SK-N-SH treated with all-trans-retinoic acid at 6 μM for 48 hours (cell line): ENCODE data around the gene PPP1CA.

Experiments used
- ATAC-seq: fragments of 200-7000 bp; cut with Tn5 transposase; 3 replicates; pipeline ENCODE4 v1.9.1; 2020; ENCODE audit warnings: mild to moderate bottlenecking, moderate library complexity
- ARNTL ChIP-seq: fragments of 450-650 bp; formaldehyde crosslinking; IDR thresholded peaks from 2 replicates; pipeline ENCODE4 v1.5.0; 2020; ENCODE audit warnings: low read depth, mild to moderate bottlenecking, moderate library complexity, borderline replicate concordance
- BACH2 ChIP-seq: fragments of 250-450 bp; sonication (Bioruptor Pico); IDR thresholded peaks from 2 replicates; pipeline ENCODE4 v1.9.0; 2021; ENCODE audit warnings: mild to moderate bottlenecking, borderline replicate concordance
- CREB5 ChIP-seq: fragments of 250-450 bp; sonication (Bioruptor Pico); IDR thresholded peaks from 2 replicates; pipeline ENCODE4 v1.5.1; 2020; ENCODE audit warnings: low read depth, mild to moderate bottlenecking, moderate library complexity
- CSDC2 ChIP-seq: fragments of 250-450 bp; sonication (Bioruptor Pico); IDR thresholded peaks from 2 replicates; pipeline ENCODE4 v1.5.0; 2020; ENCODE audit warnings: mild to moderate bottlenecking, moderate library complexity
- CSRNP3 ChIP-seq: fragments of 250-450 bp; sonication (Bioruptor Pico); IDR thresholded peaks from 2 replicates; pipeline ENCODE4 v1.5.1; 2021; ENCODE audit warnings: mild to moderate bottlenecking, moderate library complexity
- ESRRG ChIP-seq: fragments of 250-450 bp; sonication (Bioruptor Pico); IDR thresholded peaks from 2 replicates; pipeline ENCODE4 v1.6.1; 2021; ENCODE audit warnings: mild to moderate bottlenecking
- ISL1 ChIP-seq: fragments of 250-450 bp; sonication (Bioruptor Pico); IDR thresholded peaks from 2 replicates; pipeline ENCODE4 v2.1.2; 2022; ENCODE audit warnings: mild to moderate bottlenecking, moderate library complexity
- OSR1 ChIP-seq: fragments of 250-450 bp; sonication (Bioruptor Pico); IDR thresholded peaks from 2 replicates; pipeline ENCODE4 v1.8.0; 2022; ENCODE audit warnings: moderate library complexity, mild to moderate bottlenecking, inconsistent platforms
- PATZ1 ChIP-seq: fragments of 250-450 bp; sonication (Bioruptor Pico); IDR thresholded peaks from 2 replicates; pipeline ENCODE4 v1.8.0; 2020; ENCODE audit warnings: mild to moderate bottlenecking, moderate library complexity, borderline replicate concordance
- POU6F1 ChIP-seq: fragments of 250-450 bp; sonication (Bioruptor Pico); IDR thresholded peaks from 2 replicates; pipeline ENCODE4 v1.8.0; 2021; ENCODE audit warnings: low read depth, mild to moderate bottlenecking, moderate library complexity, borderline replicate concordance
- PPARA ChIP-seq: fragments of 250-450 bp; sonication (Bioruptor Pico); IDR thresholded peaks from 2 replicates; pipeline ENCODE4 v1.5.0; 2020; ENCODE audit warnings: mild to moderate bottlenecking, borderline replicate concordance
- RARB ChIP-seq: fragments of 250-450 bp; sonication (Bioruptor Pico); IDR thresholded peaks from 2 replicates; pipeline ENCODE4 v1.8.0; 2021; ENCODE audit warnings: mild to moderate bottlenecking, moderate library complexity
- SNAI2 ChIP-seq: fragments of 250-450 bp; sonication (Bioruptor Pico); IDR thresholded peaks from 2 replicates; pipeline ENCODE4 v1.5.0; 2020; ENCODE audit warnings: mild to moderate bottlenecking, moderate library complexity
- TCF4 ChIP-seq: fragments of 250-450 bp; sonication (Bioruptor Pico); IDR thresholded peaks from 2 replicates; pipeline ENCODE4 v1.8.0; 2021; ENCODE audit warnings: mild to moderate bottlenecking, moderate library complexity, borderline replicate concordance
- TSHZ2 ChIP-seq: fragments of 250-450 bp; sonication (Bioruptor Pico); IDR thresholded peaks from 2 replicates; pipeline ENCODE4 v1.5.0; 2020; ENCODE audit warnings: mild to moderate bottlenecking, moderate library complexity
- ZC3H10 ChIP-seq: fragments of 250-450 bp; sonication (Bioruptor Pico); IDR thresholded peaks from 2 replicates; pipeline ENCODE4 v1.5.1; 2021; ENCODE audit warnings: mild to moderate bottlenecking, moderate library complexity
- ZFP3 ChIP-seq: fragments of 250-450 bp; sonication (Bioruptor Pico); IDR thresholded peaks from 2 replicates; pipeline ENCODE4 v1.5.0; 2020; ENCODE audit warnings: mild to moderate bottlenecking, moderate library complexity
- ZFP30 ChIP-seq: fragments of 450-650 bp; formaldehyde crosslinking; IDR thresholded peaks from 2 replicates; pipeline ENCODE4 v1.5.0; 2022; ENCODE audit warnings: mild to moderate bottlenecking, moderate library complexity
- ZNF565 ChIP-seq: fragments of 450-650 bp; formaldehyde crosslinking; conservative IDR thresholded peaks from 2 replicates; pipeline ENCODE4 v1.5.0; 2020; ENCODE audit warnings: low read depth, mild to moderate bottlenecking, moderate library complexity
- ZNF70 ChIP-seq: fragments of 450-650 bp; formaldehyde crosslinking; IDR thresholded peaks from 2 replicates; pipeline ENCODE4 v1.5.0; 2020; ENCODE audit warnings: mild to moderate bottlenecking, moderate library complexity
- ZNF8 ChIP-seq: fragments of 450-650 bp; formaldehyde crosslinking; IDR thresholded peaks from 2 replicates; pipeline ENCODE4 v1.5.0; 2020; ENCODE audit warnings: mild to moderate bottlenecking, moderate library complexity

PPP1CA gene

GRCh38 chr11:67369801-67370284 lies 31.8 kb downstream of the PPP1CA start:
- TF ChIP-seq CSDC2 (CRISPR knock-in tag) (no peak), TCF4 (CRISPR knock-in tag) (no peak), SNAI2 (CRISPR knock-in tag) (no peak), CREB5 (CRISPR knock-in tag) (no peak), ZNF70 (no peak), ZC3H10 (CRISPR knock-in tag) (no peak), RARB (CRISPR knock-in tag) (no peak), ESRRG (CRISPR knock-in tag) (no peak), PATZ1 (CRISPR knock-in tag) (no peak), POU6F1 (CRISPR knock-in tag) (no peak), ZNF565 (CRISPR knock-in tag) (no peak), ZFP30 (CRISPR knock-in tag) (no peak), ZNF8 (CRISPR knock-in tag) (no peak), ISL1 (CRISPR knock-in tag) (no peak), PPARA (no peak), BACH2 (CRISPR knock-in tag) (no peak), ARNTL (CRISPR knock-in tag) (no peak), CSRNP3 (CRISPR knock-in tag) (no peak), ZFP3 (CRISPR knock-in tag) (no peak), TSHZ2 (CRISPR knock-in tag) (no peak)
- no peak for ATAC-seq

- no peak for ATAC-seq
- TF ChIP-seq CSRNP3 (CRISPR knock-in tag) (no peak), ZFP30 (CRISPR knock-in tag) (no peak), ZFP3 (CRISPR knock-in tag) (no peak), PPARA (no peak), TSHZ2 (CRISPR knock-in tag) (no peak), ZNF8 (CRISPR knock-in tag) (no peak), RARB (CRISPR knock-in tag) (no peak), TCF4 (CRISPR knock-in tag) (no peak), BACH2 (CRISPR knock-in tag) (no peak), SNAI2 (CRISPR knock-in tag) (no peak), CSDC2 (CRISPR knock-in tag) (no peak), OSR1 (no peak), ISL1 (CRISPR knock-in tag) (no peak), ZNF565 (CRISPR knock-in tag) (no peak)
These were observed 32.4 kb downstream of the PPP1CA start for GRCh38 chr11:67369275-67369674.
